ENCODE measurements around the gene KIRREL3. TPM values are rescaled to one million over a fixed set of nuclear protein-coding genes. Genes with fewer than 3 reads are reported as not detected.

Gene KIRREL3
- total RNA-seq, 1 donor from 2014 or later, result under 0.01 TPM

DNA sequence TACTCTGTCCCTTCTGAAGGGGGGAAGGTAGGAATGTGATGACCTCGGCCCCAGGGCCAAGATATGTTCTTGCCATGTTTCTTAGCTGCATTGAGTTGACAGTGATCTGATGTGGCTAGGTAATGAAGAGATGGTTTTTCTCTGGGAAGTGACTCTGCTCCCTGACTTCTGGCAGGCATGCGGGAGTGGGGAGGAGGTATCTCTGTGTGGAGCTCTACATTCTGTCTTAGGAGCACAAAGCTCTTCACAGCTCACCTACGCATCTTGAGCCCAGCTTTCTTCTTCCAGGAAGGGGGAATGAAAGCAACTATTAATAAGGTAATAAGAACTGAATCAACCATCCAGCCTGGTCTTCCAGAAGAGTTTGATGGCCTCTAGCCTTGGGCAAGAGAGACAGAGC is 404.1 kb downstream of the KIRREL3 start:
- Histone ChIP-seq H3K27me3 (ENCODE audit: control insufficient read depth in 3 of 3, insufficient read depth in 3 of 3, low read length in 3 of 3) (peaks cover 0 to 8% (median 3%) of the 10 kb centered on the region in 3 donors), H3K4me1 (ENCODE audit: control insufficient read depth in 3 of 3, insufficient read depth in 3 of 3, low read length in 3 of 3) (no peaks in the 10 kb centered on the region), H3K27ac (ENCODE audit: low read depth, low read length) (no peak overlapping the region), H3K36me3 (ENCODE audit: control insufficient read depth in 3 of 3, insufficient read depth in 3 of 3, low read length in 3 of 3) (no peaks in the 10 kb centered on the region), H3K9ac (ENCODE audit: low read depth in 1 of 3, low read length in 3 of 3) (no peak overlapping the region), H3K9me3 (ENCODE audit: control insufficient read depth in 3 of 3, low read length in 3 of 3) (no peaks in the 10 kb centered on the region), H3K4me3 (ENCODE audit: low read length in 3 of 3) (no peak overlapping the region)

DNA sequence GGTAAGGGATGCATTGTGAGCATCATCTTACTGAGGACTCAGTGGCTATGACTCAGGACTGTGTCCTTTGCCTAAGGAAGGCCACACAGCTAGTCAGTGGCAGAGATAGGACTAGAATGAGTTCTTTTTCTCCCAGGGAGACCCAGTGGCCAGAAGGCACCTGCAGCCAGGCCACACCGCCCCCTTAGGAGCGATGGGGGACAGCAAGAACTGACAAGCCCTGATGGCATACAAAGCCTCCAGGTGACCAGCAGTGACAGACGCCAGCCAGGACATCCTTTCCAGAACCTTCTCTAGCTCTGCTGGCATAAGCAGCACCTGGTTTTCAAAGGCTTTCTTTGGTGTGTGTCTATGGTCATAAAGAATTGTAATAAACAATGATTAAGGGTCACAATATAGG is 405.0 kb downstream of the KIRREL3 start:
- Histone ChIP-seq H3K27ac (ENCODE audit: low read depth, low read length) (no peak overlapping the region), H3K27me3 (ENCODE audit: control insufficient read depth in 3 of 3, insufficient read depth in 3 of 3, low read length in 3 of 3) (peaks cover under 1 to 8% (median 3%) of the 10 kb centered on the region in 3 donors)

DNA sequence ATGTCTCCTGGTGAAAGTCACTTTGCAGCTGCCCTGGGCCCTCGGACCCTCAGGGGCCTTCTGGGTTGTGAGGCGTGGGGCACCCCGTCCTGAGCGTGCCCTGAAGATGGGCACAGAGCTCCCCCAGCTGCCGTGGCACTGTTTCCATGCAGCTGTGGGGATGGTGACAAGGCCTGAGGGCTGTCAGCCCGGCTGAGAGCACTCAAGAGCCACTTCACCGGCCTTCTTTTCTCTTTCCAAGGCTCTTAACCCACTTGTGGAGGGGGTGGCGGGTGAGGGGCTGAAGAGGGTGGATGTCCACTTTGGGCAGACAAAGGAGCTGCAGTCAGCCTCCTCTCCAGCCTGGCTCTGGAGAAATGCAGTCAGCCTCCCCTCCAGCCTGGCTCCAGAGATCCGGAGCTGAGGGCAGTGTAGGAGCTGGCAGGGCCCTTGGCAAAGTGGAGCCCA is 405.6 kb downstream of the KIRREL3 start:
- Histone ChIP-seq H3K9ac (ENCODE audit: low read depth in 1 of 3, low read length in 3 of 3) (no peak overlapping the region), H3K9me3 (ENCODE audit: control insufficient read depth in 3 of 3, low read length in 3 of 3) (no peaks in the 10 kb centered on the region), H3K27ac (ENCODE audit: low read depth, low read length) (no peak overlapping the region), H3K4me1 (ENCODE audit: control insufficient read depth in 3 of 3, insufficient read depth in 3 of 3, low read length in 3 of 3) (no peaks in the 10 kb centered on the region), H3K4me3 (ENCODE audit: low read length in 3 of 3) (no peak overlapping the region), H3K27me3 (ENCODE audit: control insufficient read depth in 3 of 3, insufficient read depth in 3 of 3, low read length in 3 of 3) (peaks cover 3% of the 10 kb centered on the region in 3 donors), H3K36me3 (ENCODE audit: control insufficient read depth in 3 of 3, insufficient read depth in 3 of 3, low read length in 3 of 3) (no peaks in the 10 kb centered on the region)

More for the DNA sequence above, 405.0 kb downstream of the KIRREL3 start:
- Histone ChIP-seq H3K36me3 (ENCODE audit: control insufficient read depth in 3 of 3, insufficient read depth in 3 of 3, low read length in 3 of 3) (no peaks in the 10 kb centered on the region), H3K9me3 (ENCODE audit: control insufficient read depth in 3 of 3, low read length in 3 of 3) (no peaks in the 10 kb centered on the region), H3K4me1 (ENCODE audit: control insufficient read depth in 3 of 3, insufficient read depth in 3 of 3, low read length in 3 of 3) (no peaks in the 10 kb centered on the region), H3K4me3 (ENCODE audit: low read length in 3 of 3) (no peak overlapping the region), H3K9ac (ENCODE audit: low read depth in 1 of 3, low read length in 3 of 3) (no peak overlapping the region)

- H3K27ac ChIP-seq (ENCODE audit: low read depth, low read length), result no peak overlapping the region
- H3K4me1 ChIP-seq (ENCODE audit: control insufficient read depth in 3 of 3, insufficient read depth in 3 of 3, low read length in 3 of 3), result no peaks in the 10 kb centered on the region
- H3K9me3 ChIP-seq (ENCODE audit: control insufficient read depth in 3 of 3, low read length in 3 of 3), result no peaks in the 10 kb centered on the region
- H3K4me3 ChIP-seq (ENCODE audit: low read length in 3 of 3), result no peak overlapping the region
- no peaks in the 10 kb centered on the region for H3K36me3 ChIP-seq (ENCODE audit: control insufficient read depth in 3 of 3, insufficient read depth in 3 of 3, low read length in 3 of 3)
- H3K9ac ChIP-seq (ENCODE audit: low read depth in 1 of 3, low read length in 3 of 3), result no peak overlapping the region
- H3K27me3 ChIP-seq (ENCODE audit: control insufficient read depth in 3 of 3, insufficient read depth in 3 of 3, low read length in 3 of 3), result peaks cover 0 to 4% (median 3%) of the 10 kb centered on the region in 3 donors
Observed at GRCh38 chr11:126592496-126593410, 407.8 kb downstream of the KIRREL3 start.

GRCh38 chr11:126591966-126592489 is 408.5 kb downstream of the KIRREL3 start:
- Histone ChIP-seq H3K9me3 (ENCODE audit: control insufficient read depth in 3 of 3, low read length in 3 of 3) (no peaks in the 10 kb centered on the region), H3K27ac (ENCODE audit: low read depth, low read length) (no peak overlapping the region), H3K36me3 (ENCODE audit: control insufficient read depth in 3 of 3, insufficient read depth in 3 of 3, low read length in 3 of 3) (no peaks in the 10 kb centered on the region), H3K9ac (ENCODE audit: low read depth in 1 of 3, low read length in 3 of 3) (no peak overlapping the region), H3K4me1 (ENCODE audit: control insufficient read depth in 3 of 3, insufficient read depth in 3 of 3, low read length in 3 of 3) (no peaks in the 10 kb centered on the region), H3K4me3 (ENCODE audit: low read length in 3 of 3) (no peak overlapping the region), H3K27me3 (ENCODE audit: control insufficient read depth in 3 of 3, insufficient read depth in 3 of 3, low read length in 3 of 3) (peaks cover 0 to 7% (median 5%) of the 10 kb centered on the region in 3 donors)

DNA sequence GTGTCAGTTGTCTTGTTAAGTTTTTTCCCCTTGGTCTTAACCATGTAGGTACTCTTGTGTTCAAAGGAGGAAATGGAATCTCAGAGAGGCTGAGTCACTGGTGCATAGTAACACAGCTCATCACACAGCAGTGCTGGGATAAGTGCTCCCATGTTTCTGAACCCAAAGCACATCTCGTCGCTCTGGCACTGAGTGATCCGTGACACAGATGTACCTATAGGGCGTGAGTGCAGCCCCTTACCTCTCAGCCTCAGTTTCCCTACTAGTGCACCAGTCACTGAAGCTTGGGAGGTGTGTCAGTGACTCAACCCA is 411.1 kb downstream of the KIRREL3 start:
- H3K9me3 ChIP-seq (ENCODE audit: control insufficient read depth in 3 of 3, low read length in 3 of 3), result no peaks in the 10 kb centered on the region
- H3K4me3 ChIP-seq (ENCODE audit: low read length in 3 of 3), result no peak overlapping the region
- H3K27me3 ChIP-seq (ENCODE audit: control insufficient read depth in 3 of 3, insufficient read depth in 3 of 3, low read length in 3 of 3), result peaks cover 5 to 23% (median 10%) of the 10 kb centered on the region in 3 donors
- no peaks in the 10 kb centered on the region for H3K36me3 ChIP-seq (ENCODE audit: control insufficient read depth in 3 of 3, insufficient read depth in 3 of 3, low read length in 3 of 3)
- no peak overlapping the region for H3K27ac ChIP-seq (ENCODE audit: low read depth, low read length)
- peaks cover 3 to 10% (median 7%) of the 10 kb centered on the region in 3 donors for H3K4me1 ChIP-seq (ENCODE audit: control insufficient read depth in 3 of 3, insufficient read depth in 3 of 3, low read length in 3 of 3)
- no peak overlapping the region for H3K9ac ChIP-seq (ENCODE audit: low read depth in 1 of 3, low read length in 3 of 3)

GRCh38 chr11:126588630-126589491 is 411.7 kb downstream of the KIRREL3 start:
- H3K27me3 ChIP-seq (ENCODE audit: control insufficient read depth in 3 of 3, insufficient read depth in 3 of 3, low read length in 3 of 3), result peaks cover 5 to 23% (median 10%) of the 10 kb centered on the region in 3 donors
- no peak overlapping the region for H3K4me3 ChIP-seq (ENCODE audit: low read length in 3 of 3)
- no peaks in the 10 kb centered on the region for H3K9me3 ChIP-seq (ENCODE audit: control insufficient read depth in 3 of 3, low read length in 3 of 3)
- no peak overlapping the region for H3K9ac ChIP-seq (ENCODE audit: low read depth in 1 of 3, low read length in 3 of 3)
- H3K27ac ChIP-seq (ENCODE audit: low read depth, low read length), result no peak overlapping the region
- H3K36me3 ChIP-seq (ENCODE audit: control insufficient read depth in 3 of 3, insufficient read depth in 3 of 3, low read length in 3 of 3), result no peaks in the 10 kb centered on the region
- peaks cover 3 to 10% (median 7%) of the 10 kb centered on the region in 3 donors for H3K4me1 ChIP-seq (ENCODE audit: control insufficient read depth in 3 of 3, insufficient read depth in 3 of 3, low read length in 3 of 3)

- H3K9me3 ChIP-seq (ENCODE audit: control insufficient read depth in 3 of 3, low read length in 3 of 3), result no peaks in the 10 kb centered on the region
- no peak overlapping the region for H3K27ac ChIP-seq (ENCODE audit: low read depth, low read length)
- peaks cover 3 to 10% (median 7%) of the 10 kb centered on the region in 3 donors for H3K4me1 ChIP-seq (ENCODE audit: control insufficient read depth in 3 of 3, insufficient read depth in 3 of 3, low read length in 3 of 3)
- no peaks in the 10 kb centered on the region for H3K36me3 ChIP-seq (ENCODE audit: control insufficient read depth in 3 of 3, insufficient read depth in 3 of 3, low read length in 3 of 3)
- H3K4me3 ChIP-seq (ENCODE audit: low read length in 3 of 3), result no peak overlapping the region
- no peak overlapping the region for H3K9ac ChIP-seq (ENCODE audit: low read depth in 1 of 3, low read length in 3 of 3)
- H3K27me3 ChIP-seq (ENCODE audit: control insufficient read depth in 3 of 3, insufficient read depth in 3 of 3, low read length in 3 of 3), result peaks cover 5 to 26% (median 10%) of the 10 kb centered on the region in 3 donors
Observed at GRCh38 chr11:126587541-126587940, 413.0 kb downstream of the KIRREL3 start.

DNA sequence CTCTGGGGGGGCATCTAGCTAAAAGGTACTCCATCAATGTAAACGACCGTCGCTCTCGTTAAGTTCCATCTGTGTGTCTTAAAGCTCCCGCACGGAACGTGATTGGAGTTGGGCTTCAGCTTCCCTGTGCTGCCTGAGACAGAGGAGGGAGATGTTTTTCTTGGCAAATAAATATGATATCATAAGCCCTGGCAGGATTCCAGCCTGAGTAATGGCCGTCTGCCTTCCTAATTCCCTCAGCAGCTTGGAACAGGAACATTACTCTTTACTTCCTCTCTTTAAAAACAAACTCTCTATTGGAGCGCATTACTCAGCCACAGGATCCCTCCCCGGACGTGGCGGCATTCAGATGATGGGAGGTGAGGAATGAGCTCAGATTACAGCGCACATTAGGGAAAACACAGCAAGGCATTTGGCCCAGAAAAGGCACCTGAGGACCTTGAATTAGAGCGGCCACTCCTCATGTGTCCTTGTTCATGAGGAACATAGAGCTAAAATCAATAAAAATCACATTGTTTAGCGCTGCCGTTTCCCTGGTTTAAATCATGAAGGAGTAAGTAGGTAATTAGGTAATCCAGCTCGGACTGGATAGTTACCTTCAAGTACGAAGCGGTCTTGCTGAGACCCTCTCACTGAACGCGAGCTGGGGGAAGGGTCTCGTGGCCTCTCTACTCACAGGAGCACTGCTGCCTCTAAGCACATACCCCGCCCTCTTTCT is 414.6 kb downstream of the KIRREL3 start:
- Histone ChIP-seq H3K9me3 (ENCODE audit: control insufficient read depth in 3 of 3, low read length in 3 of 3) (no peaks in the 10 kb centered on the region), H3K36me3 (ENCODE audit: control insufficient read depth in 3 of 3, insufficient read depth in 3 of 3, low read length in 3 of 3) (no peaks in the 10 kb centered on the region), H3K27ac (ENCODE audit: low read depth, low read length) (no peak overlapping the region), H3K27me3 (ENCODE audit: control insufficient read depth in 3 of 3, insufficient read depth in 3 of 3, low read length in 3 of 3) (peaks cover 5 to 26% (median 10%) of the 10 kb centered on the region in 3 donors), H3K4me3 (ENCODE audit: low read length in 3 of 3) (peak overlapping the region; percentile 2 to 52 (median 8)), H3K4me1 (ENCODE audit: control insufficient read depth in 3 of 3, insufficient read depth in 3 of 3, low read length in 3 of 3) (peaks cover 3 to 10% (median 7%) of the 10 kb centered on the region in 3 donors), H3K9ac (ENCODE audit: low read depth in 1 of 3, low read length in 3 of 3) (no peak overlapping the region)
